HuH-7.5 (cell line): ENCODE data around the gene STAG3.
A peak's percentile ranks its signal among the peaks of the same experiment; 100 is the strongest.
"Not testable (repeated sequence)": the region's sequence is repeated elsewhere in the genome, so short reads cannot be mapped to it uniquely, and the experiment has no call there.

Source experiments
- DNase-seq: peaks from one replicate; pipeline ENCODE4 v3.0.0; 2011; ENCODE audit warnings: low spot score

STAG3 gene, protein sequence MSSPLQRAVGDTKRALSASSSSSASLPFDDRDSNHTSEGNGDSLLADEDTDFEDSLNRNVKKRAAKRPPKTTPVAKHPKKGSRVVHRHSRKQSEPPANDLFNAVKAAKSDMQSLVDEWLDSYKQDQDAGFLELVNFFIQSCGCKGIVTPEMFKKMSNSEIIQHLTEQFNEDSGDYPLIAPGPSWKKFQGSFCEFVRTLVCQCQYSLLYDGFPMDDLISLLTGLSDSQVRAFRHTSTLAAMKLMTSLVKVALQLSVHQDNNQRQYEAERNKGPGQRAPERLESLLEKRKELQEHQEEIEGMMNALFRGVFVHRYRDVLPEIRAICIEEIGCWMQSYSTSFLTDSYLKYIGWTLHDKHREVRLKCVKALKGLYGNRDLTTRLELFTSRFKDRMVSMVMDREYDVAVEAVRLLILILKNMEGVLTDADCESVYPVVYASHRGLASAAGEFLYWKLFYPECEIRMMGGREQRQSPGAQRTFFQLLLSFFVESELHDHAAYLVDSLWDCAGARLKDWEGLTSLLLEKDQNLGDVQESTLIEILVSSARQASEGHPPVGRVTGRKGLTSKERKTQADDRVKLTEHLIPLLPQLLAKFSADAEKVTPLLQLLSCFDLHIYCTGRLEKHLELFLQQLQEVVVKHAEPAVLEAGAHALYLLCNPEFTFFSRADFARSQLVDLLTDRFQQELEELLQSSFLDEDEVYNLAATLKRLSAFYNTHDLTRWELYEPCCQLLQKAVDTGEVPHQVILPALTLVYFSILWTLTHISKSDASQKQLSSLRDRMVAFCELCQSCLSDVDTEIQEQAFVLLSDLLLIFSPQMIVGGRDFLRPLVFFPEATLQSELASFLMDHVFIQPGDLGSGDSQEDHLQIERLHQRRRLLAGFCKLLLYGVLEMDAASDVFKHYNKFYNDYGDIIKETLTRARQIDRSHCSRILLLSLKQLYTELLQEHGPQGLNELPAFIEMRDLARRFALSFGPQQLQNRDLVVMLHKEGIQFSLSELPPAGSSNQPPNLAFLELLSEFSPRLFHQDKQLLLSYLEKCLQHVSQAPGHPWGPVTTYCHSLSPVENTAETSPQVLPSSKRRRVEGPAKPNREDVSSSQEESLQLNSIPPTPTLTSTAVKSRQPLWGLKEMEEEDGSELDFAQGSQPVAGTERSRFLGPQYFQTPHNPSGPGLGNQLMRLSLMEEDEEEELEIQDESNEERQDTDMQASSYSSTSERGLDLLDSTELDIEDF

DNA sequence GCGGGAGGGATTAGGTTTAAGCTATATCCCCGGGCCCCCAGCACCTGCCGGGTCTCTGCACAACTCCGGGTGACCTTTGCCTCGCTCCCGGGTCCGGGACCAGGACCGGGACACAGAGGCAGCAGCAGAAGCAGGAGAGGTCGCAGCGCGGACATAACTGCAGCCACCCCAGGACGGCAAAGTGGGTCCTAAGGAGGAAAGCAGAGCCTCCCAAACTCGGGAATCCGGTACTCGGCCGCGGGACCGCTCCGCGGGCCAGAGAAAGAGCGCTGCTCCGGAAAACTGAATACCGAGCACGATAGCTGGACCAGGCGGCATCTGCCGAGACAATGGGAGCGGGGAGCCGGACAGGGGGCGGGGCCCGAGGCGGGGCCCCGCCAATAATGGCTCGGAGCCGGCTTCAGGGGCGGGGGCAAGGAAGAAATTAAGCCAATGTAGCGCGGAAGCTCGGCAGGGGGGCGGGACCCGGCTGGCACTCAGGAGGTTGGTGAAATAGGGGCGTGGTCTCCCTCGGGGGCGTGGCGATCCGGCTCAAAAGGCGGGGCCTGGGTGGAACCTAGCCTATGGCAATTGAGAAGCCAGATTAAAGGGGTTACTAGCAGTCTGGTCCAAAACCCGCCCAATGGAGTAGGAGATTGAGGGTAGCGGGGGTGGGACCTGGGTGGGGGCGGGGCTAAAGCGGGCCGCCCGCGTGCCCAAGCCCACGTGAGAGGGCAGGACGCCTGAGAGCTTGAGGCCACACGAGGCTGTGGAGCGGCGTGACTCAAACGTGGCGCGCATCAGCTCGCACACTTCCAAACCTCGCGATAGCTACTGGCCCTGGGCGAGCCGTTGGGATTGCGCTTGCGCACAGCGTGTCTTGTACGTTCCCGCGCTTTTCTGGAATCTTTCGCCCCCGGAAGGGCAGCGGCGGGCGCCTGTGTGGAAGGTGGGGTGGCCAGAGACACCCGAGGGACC is at the start of gene STAG3, which contains the start of gene GPC2:
Gene STAG3 (plus strand): TSS at position 874 of the 957 bp plus-strand sequence. CDS start 2,639 bp downstream, outside the sequence.
Gene GPC2 (minus strand): TSS at position 337 of the 957 bp plus-strand sequence. CDS start 182 bp downstream, at position 155.
- peak; percentile 96 for DNase-seq

DNA sequence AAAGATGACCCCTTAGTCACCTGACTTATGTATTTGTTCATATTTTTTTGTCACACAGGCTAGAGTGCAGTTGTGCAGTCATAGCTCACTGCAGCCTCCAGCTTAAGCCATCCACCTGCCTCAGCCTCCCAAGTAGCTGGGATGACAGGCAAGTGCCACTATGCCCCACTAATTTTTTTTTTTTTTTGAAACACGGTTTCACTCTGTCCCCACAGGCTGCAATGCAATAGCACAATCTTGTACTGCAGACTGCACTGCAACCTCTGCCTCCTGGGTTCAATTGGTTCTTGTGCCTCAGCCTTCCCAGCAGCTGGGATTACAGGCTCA is 49.1 kb upstream of the STAG3 start:
- DNase-seq, result no peak

DNA sequence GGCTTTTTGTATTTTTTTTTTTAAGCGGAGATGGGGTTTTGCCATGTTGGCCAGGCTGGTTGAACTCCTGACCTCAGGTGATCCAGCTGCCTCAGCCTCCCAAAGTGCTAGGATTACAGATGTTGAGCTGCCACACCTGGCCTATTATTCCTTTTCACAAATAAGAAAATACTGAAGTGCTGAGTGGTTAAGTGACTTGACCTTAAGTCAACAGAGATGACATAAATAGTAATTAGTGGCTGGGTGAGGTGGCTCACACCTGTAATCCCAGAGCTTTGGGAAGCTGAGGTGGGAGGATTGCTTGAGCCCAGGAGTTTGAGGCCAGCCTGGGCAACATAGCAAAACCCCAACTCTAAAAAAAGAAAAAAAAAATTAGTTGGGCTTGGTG is 47.5 kb upstream of the STAG3 start:
- not testable (repeated sequence) for DNase-seq

DNA sequence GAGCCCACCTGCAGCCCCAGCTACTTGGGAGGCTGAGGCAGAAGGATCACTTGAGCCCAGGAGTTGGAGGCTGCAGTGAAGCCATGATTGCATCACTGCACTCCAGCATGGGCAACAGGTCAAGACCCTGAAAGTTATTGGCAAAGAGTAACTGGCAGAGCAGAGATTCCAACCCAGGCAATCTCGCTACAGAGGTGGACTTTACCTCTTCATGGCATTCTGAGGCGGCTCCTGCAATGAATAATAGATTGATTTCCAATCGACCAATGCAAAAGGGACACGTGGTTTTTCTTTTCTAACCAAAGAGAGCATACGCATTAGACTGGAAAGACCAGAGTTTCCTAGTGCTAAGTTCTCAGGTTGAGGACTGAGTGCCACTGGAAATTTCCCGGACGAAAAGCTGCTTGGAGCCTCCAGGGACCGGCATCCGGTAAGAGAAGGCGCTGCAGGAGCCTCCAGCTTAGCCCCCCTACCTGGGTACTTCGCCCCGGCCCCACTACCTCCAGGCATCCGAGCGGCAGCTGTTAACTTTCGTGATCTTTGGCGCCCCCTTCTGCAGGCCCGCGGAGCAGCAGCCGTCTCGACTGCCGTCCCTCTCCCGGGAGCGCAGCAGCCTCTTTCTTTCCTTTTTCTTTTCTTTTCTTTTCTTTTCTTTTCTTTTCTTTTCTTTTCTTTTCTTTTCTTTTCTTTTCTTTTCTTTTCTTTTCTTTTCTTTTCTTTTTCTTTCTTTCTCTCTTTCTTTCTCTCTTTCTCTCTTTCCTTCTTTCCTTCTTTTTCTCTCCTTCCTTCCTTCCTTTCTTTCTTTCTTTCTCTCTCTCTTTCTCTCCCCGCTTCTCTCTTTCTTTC is 46.9 kb upstream of the STAG3 start:
- DNase-seq, result peak; percentile 84

DNA sequence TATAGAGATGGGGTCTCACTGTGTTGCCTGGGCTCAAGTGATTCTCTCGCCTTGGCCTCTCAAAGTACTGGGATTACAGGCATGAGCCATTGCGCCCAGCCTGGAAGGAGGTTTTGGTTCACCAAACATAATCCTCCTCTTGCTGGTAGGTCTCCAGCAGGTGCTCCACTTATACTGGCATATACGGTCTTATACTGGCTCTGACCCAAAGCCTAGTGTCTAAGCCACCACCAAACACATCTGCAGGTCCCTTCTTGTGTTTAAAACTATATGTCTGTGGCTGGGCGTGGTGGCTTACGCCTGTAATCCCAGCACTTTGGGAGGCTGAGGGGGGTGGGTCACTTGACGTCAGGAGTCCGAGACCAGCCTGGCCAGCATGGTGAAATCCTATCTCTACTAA is 45.6 kb upstream of the STAG3 start:
- DNase-seq, result no peak

DNA sequence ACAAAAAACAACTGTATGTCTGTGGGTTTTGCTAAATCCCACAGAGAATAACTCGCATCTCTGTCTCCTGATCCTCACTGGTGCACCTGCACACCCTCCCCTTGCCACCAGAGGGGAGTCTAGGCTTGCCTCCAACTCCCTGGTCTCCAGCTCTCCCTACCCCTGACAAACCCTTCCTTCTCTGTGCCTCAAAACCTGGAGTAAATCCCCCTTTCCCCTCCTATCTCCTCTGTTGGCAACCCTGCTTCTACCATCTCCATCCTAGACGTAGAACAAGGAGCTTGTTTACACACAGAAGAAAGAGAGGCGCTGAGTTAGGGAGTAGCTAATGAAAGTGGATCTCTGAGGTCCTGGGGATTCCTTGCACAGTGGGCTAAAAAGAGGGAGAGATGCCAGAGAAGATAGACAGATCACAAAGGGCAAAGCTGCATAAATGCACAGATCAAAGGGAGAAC is 45.0 kb upstream of the STAG3 start:
- peak; percentile 81 for DNase-seq

DNA sequence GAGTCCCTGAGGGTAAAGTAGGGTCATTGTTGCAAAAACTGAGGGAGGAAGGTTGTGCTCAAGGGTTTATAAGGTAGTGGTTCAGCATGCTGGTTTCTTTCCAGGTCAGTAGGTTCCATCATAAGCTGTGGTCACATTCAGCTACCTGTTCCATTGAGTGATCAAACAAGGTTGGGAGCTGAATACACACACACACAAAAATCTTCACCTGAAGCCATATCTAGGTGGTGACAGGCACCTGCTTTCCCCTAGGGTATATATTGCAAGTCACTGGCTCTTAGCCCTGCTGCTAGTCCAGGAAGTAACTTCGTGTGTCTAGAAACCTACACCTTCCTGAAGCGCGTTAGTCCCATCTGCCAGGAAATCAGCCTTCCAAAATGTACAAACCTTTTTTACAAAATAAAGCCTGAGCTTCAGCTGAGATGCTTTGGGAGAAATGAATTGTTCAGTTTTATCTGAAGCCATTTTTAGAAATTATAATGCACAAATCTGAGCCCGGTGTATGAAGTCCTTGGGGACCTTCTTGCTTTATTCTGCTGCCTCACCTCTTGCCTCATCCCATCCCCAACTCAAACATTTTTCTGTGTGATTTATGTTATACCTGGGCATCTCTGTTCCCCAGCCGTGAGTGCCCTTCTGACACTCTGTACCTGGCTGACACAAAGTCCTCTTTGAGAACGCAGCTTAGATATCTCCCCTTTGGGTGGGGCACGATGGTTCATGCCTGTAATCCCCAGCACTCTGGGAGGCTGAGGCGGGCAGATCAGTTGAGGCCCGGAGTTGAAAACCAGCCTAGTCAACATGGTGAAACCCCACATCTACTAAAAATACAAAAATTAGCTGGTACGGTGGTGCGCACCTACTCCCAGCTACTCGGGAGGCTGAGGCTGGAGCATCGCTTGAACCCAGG is 39.6 kb upstream of the STAG3 start:
- no peak for DNase-seq

DNA sequence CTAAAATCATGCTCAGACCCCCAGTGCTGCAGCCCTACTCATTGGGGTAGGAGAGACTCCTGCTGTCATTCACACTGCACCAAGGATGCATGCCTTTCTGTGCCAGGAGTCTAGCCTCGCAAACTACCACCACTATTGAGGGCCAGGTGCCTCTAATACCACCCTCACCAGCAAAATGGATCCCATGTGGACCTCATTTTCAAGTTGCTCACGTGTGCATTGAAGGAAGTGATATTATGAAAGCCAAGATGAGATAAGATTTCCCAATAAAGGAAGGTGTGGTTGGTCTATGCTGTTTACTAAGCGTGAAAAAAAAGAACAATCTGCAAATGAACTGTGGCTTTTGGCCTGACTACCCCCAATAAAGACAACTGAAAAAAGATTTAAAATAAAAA is 36.2 kb upstream of the STAG3 start:
- DNase-seq, result no peak

DNA sequence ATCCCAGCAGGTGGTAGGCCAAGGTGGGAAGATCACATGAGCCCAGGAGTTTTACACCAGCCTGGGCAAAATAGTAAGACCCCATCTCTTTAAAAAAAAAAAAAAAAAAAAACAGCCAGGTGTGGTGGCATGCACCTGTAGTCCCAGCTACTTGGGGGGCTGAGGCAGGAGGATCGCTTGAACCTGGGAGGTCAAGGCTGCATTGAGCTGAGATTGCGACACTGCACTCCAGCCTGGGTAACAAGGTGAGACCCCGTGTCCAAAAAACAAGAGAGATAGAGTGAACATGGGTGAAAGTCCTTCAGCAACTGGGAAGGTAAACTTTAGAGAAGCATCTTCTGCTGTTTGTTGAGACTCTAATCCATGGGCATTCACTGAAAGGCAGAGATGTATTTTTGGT is 35.3 kb upstream of the STAG3 start:
- DNase-seq, result no peak

DNA sequence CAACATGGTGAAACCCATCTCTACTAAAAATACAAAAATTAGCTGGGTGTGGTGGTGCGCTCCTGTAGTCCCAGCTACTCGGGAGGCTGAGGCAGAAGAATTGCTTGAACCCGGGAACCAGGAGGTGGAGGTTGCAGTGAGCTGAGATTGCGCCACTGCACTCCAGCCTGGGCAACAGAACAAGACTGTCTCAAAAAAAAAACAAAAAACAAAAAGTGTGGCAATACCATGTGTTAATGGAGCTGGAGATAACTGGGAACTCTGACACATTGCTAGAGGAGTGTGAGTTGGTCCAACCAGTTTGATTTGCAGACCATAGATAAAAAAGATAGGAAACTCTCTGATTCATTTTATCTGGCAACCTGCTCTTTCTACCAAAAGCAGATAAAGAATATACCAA is 31.4 kb upstream of the STAG3 start:
- DNase-seq, result not testable (repeated sequence)

DNA sequence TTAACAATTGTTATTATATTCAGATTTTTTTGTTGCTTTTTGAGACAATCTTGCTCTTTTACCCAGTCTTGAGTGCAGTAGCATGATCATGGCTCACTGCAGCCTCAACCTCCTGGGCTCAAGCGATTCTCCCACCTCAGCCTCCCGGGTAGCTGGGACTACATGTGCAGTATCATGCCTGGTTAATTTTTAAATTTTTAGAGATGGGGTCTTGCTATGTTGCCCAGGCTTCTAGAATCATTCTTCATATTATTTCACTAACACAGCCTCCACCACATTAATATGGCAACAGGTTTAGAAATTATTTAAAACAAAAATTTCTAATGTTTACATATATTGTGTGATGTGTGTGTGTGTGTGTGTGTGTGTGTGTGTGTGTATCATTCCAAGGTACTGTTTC is 30.4 kb upstream of the STAG3 start:
- no peak for DNase-seq

DNA sequence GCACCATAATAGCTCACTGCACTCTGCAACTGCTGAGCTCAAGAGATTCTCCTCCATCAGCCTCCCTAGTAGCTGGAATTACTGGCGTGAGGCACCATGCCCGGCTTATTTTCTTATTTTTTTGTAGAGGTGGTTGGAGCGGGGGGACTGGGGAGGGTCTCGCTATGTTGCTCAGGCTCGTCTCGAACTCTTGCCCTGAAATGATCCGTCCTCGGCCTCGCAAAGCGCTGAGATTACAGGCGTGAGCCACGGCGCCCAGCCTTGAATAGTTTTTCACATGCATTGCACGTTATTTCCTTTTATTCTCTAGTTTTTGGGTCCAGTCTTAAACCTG is 29.5 kb upstream of the STAG3 start:
- DNase-seq, result no peak

DNA sequence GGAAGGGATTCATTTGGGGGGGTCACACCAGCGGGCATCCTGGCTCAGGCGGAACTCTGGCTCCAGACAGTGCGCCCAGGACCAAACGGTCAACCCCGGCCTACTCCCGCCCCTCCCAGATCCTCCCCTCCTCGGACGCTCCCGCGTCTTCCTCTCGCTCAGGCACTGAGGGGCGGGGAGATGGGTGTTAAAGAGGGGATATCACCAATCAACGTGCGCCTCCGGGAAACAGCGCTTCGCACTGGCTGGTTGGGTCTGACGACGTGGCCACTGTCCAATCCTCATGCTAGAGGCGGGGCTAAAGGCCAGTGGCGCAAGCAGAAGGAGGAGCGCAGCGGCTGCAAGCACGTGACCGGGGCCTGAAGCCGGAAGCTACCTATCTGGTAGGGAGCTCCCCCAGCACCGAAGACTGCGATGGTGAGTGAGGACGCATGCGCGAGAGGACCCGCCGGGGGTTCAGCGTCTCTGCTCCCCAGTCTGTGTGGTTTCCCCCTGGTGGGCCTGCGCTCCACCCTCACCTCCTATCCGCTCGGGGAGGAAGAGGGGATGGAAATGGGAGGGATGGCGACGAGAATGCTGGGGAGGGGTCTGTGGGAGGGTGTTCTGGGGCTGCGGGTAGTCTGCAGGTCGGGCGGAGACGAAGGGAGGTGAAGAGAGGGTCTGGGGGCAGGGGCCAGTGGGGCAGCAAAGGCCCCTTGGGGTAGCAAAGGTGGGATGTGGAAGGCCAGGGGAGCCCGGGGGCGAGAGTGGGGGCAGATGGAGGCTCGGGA is 29.0 kb upstream of the STAG3 start, which contains the start of gene LAMTOR4:
Gene LAMTOR4 (plus strand): TSS at position 360 of the 770 bp plus-strand sequence. CDS start 55 bp downstream, at position 415.
- DNase-seq, result peak; percentile 96

DNA sequence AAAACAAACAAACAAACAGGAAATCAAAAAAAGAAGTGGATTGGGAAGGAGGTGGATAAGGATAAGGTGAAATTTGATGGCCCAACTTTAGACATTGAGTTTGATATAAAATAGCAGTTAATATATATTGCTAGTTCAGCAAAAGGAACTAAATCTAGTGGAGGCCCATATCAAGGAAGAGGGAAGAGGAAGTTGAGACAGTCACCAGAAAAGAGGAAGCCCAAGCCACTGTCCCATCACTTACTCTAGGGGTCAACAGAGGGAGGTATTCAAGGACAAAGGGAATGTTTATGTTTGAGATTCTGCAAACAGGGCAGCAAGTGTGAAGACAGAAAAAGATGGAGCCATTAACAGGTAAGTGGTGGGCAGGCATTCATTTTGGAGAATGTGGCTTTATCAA is 25.3 kb upstream of the STAG3 start:
- no peak for DNase-seq

DNA sequence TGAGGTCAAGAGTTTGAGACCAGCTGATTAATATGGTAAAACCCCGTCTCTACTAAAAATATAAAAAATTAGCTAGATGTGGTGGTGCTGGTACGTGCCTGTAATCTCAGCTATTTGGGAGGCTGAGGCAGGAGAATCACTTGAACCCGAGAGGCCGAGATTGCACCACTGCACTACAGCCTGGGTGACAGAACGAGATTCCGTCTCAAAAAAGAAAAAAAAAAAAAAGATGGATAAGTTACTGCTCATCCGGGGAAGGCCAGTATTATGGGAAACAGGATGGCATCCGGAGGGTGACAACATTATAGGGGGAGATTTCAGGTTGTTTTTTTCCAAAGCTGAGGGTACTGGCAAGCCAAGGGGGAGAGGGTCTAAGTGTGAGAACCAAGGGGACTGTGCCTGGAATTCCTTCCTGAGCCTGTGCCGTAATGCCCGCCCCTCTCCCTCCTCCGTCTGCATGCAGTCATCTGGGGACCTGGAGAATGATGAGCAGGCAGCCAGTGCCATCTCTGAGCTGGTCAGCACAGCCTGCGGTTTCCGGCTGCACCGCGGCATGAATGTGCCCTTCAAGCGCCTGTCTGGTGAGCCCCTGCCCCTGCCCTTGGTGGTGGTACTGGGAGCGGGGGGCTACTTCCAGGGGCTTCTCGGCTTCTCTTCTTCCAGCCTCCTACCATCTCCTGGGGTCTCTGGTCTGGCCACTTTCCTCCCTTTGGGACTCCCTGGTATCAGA is 24.6 kb upstream of the STAG3 start:
- no peak for DNase-seq

DNA sequence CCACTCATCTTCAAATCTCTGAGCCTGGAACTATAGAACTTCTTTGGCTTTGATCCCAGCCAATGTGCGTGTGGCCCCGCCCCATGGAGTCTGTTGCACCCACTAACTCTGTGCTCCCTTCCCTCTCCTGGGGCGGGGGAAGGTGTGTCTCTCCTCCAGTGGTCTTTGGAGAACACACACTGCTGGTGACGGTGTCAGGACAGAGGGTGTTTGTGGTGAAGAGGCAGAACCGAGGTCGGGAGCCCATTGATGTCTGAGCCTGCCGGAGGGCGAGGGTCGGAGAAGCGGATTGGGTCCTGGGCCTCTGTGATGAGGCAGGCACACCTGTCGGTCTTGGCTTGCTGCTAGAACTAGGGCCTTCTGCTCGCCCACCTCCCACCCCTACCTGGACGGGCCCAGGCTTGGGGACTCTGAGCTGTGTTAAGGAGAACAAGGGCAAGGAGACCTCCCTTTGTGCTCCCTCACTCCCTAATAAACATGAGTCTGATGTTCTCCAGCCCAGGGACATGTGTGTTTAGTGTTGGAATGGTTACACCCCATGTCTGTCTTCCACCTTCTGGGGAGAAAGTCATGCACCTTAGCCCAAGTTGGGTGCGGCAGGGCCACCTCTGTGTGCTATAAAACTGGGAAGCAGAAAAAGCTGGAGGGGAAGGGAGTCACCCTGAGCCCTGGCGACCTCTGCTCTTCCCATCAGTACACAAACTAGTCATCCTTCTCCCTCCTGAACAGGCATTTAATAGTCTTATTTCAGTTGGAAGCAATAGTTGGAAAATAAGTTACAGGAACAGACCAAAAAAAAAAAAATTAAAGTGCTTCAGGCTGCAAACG is 23.8 kb upstream of the STAG3 start:
- no peak for DNase-seq
